ENCODE data around the gene RAB33B.

DNA sequence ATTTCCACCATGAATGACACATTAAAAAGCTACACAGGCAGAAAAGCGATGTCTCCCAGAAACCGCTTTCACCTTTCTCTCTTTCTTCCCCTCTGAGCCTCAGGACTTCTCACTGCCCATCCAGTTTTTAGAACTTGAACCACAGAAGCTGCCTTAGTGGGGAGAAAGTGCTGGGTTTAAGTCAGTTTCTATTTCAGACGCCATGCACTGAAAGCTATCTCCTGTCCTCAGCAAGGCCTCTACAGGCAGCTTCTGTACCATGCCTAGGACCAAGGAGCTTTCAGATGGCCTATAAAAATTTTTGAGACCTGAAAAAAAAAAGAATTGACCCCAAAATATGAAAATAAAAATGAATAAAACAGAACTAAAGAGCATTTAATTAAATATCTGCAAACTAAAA is 34.5 kb downstream of the RAB33B start:
- TF ChIP-seq BRF1 (IDR thresholded peaks at IDR 0.05; ENCODE audit: borderline replicate concordance, extremely low read depth, insufficient read length), result no peak
- TF ChIP-seq, protein P1, sequence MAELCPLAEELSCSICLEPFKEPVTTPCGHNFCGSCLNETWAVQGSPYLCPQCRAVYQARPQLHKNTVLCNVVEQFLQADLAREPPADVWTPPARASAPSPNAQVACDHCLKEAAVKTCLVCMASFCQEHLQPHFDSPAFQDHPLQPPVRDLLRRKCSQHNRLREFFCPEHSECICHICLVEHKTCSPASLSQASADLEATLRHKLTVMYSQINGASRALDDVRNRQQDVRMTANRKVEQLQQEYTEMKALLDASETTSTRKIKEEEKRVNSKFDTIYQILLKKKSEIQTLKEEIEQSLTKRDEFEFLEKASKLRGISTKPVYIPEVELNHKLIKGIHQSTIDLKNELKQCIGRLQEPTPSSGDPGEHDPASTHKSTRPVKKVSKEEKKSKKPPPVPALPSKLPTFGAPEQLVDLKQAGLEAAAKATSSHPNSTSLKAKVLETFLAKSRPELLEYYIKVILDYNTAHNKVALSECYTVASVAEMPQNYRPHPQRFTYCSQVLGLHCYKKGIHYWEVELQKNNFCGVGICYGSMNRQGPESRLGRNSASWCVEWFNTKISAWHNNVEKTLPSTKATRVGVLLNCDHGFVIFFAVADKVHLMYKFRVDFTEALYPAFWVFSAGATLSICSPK (IDR thresholded peaks at IDR 0.05; ENCODE audit: borderline replicate concordance), result no peak
- no peak for TF ChIP-seq HDAC6 (IDR thresholded peaks at IDR 0.05; ENCODE audit: low read depth, low read length)
- TF ChIP-seq JUND (IDR thresholded peaks at IDR 0.05; ENCODE audit: borderline replicate concordance, low read depth, low read length), result no peak
- TF ChIP-seq JUND (tag; IDR thresholded peaks at IDR 0.05; ENCODE audit: borderline replicate concordance, low read depth, low read length), result no peak
- no peak for TF ChIP-seq ZNF707 (CRISPR knock-in tag; conservative IDR thresholded peaks at IDR 0.05)
- no peak for TF ChIP-seq EP300 (IDR thresholded peaks at IDR 0.05; ENCODE audit: low read length)
- TF ChIP-seq, protein P2, sequence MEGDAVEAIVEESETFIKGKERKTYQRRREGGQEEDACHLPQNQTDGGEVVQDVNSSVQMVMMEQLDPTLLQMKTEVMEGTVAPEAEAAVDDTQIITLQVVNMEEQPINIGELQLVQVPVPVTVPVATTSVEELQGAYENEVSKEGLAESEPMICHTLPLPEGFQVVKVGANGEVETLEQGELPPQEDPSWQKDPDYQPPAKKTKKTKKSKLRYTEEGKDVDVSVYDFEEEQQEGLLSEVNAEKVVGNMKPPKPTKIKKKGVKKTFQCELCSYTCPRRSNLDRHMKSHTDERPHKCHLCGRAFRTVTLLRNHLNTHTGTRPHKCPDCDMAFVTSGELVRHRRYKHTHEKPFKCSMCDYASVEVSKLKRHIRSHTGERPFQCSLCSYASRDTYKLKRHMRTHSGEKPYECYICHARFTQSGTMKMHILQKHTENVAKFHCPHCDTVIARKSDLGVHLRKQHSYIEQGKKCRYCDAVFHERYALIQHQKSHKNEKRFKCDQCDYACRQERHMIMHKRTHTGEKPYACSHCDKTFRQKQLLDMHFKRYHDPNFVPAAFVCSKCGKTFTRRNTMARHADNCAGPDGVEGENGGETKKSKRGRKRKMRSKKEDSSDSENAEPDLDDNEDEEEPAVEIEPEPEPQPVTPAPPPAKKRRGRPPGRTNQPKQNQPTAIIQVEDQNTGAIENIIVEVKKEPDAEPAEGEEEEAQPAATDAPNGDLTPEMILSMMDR (IDR thresholded peaks at IDR 0.05 in 2 of 3, conservative IDR thresholded peaks at IDR 0.05 in 1 of 3; ENCODE audit: insufficient read depth in 2 of 3, low read depth in 1 of 3, low read length in 3 of 3), result no peak
- no peak for TF ChIP-seq MECOM (CRISPR knock-in tag; IDR thresholded peaks at IDR 0.05)
- TF ChIP-seq FOXA1 (IDR thresholded peaks at IDR 0.05; ENCODE audit: borderline replicate concordance), result no peak
- TF ChIP-seq JUN (IDR thresholded peaks at IDR 0.05; ENCODE audit: borderline replicate concordance, low read depth, low read length), result no peak
- no peak for TF ChIP-seq JUN (CRISPR knock-in tag; IDR thresholded peaks at IDR 0.05; ENCODE audit: borderline replicate concordance)
- TF ChIP-seq, protein P3, sequence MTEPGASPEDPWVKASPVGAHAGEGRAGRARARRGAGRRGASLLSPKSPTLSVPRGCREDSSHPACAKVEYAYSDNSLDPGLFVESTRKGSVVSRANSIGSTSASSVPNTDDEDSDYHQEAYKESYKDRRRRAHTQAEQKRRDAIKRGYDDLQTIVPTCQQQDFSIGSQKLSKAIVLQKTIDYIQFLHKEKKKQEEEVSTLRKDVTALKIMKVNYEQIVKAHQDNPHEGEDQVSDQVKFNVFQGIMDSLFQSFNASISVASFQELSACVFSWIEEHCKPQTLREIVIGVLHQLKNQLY (CRISPR knock-in tag; conservative IDR thresholded peaks at IDR 0.05), result no peak
- TF ChIP-seq KLF16 (IDR thresholded peaks at IDR 0.05), result no peak
- TF ChIP-seq, protein P4, sequence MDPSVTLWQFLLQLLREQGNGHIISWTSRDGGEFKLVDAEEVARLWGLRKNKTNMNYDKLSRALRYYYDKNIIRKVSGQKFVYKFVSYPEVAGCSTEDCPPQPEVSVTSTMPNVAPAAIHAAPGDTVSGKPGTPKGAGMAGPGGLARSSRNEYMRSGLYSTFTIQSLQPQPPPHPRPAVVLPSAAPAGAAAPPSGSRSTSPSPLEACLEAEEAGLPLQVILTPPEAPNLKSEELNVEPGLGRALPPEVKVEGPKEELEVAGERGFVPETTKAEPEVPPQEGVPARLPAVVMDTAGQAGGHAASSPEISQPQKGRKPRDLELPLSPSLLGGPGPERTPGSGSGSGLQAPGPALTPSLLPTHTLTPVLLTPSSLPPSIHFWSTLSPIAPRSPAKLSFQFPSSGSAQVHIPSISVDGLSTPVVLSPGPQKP (CRISPR knock-in tag; IDR thresholded peaks at IDR 0.05), result no peak

Data from K562 (cell line).